Bone marrow (tissue), 2 donors: ENCODE measurements around the gene MARCHF7.
"Not testable (repeated sequence)": the region's sequence is repeated elsewhere in the genome, so short reads cannot be mapped to it uniquely, and the experiment has no call there.

Source experiments
- DNase-seq, 2 donors: peaks; one replicate each; lab custom pipeline; 2025; lab: John Stamatoyannopoulos, UW

Gene MARCHF7, protein sequence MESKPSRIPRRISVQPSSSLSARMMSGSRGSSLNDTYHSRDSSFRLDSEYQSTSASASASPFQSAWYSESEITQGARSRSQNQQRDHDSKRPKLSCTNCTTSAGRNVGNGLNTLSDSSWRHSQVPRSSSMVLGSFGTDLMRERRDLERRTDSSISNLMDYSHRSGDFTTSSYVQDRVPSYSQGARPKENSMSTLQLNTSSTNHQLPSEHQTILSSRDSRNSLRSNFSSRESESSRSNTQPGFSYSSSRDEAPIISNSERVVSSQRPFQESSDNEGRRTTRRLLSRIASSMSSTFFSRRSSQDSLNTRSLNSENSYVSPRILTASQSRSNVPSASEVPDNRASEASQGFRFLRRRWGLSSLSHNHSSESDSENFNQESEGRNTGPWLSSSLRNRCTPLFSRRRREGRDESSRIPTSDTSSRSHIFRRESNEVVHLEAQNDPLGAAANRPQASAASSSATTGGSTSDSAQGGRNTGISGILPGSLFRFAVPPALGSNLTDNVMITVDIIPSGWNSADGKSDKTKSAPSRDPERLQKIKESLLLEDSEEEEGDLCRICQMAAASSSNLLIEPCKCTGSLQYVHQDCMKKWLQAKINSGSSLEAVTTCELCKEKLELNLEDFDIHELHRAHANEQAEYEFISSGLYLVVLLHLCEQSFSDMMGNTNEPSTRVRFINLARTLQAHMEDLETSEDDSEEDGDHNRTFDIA

DNA sequence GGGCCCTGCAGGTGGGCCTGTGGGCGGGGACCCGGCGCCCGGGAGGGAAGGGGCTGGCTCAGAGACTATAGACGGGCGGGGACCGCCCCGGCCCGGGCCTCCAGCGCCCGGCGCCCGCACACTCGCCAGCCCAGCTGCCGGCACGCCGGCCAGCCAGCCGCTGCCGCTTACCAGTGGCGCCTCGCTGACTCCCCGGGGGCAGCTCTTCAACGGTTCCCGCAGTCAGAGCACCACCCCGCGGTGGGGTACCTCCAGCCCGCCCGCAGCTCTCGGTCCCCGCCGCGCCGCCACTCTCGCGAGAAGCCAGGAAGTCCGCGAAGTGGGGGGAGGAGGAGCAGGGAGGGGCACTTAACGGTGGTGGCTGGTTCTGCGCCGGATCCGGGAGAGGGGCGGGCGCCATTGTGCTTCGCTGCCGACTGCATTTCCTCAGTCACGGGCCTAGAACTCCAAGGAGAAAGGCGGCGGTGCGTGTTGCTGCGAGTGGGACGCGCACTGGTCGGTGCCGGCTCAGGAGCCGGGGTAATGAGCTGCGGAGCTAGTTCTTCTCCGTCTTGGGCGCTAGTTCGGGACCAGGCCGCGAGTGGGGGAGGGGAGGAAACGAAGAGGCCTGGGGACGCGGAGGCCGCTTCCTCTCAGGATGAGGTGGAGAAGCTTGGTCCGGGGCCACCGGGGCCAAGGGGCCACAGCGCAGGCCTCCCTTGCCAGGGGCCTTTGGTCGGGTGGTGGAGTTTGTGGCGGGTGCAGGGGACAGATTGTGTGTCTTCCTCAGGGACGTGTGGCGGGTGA lies at the start of gene MARCHF7:
MARCHF7 (plus strand) TSS at position 364 of the 786 bp plus-strand sequence. CDS start 16,517 bp downstream, outside the sequence.
- peak; percentile 90 to 98 for DNase-seq

GRCh38 chr2:159667423-159667822 lies 44.9 kb upstream of the MARCHF7 start:
- not testable (repeated sequence) for DNase-seq

DNA sequence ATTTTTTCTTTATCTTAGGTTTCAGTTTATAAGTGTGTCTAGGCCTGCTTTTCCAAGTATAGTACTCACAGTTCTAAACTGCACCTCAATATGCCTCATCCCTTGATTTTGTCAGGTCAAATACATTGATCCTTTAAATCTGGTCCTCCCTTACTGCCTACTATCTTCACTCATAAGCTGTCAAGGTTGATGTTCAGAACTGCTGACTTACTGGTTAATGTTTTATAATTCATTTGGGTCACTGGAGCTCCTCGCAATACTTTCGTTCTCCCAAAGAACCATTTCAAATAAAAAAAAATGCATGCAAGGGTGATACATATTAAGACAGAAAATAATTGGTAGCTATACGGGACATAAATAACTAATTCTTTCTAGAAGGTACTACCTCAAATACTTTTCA lies 41.3 kb upstream of the MARCHF7 start:
- no peak for DNase-seq

DNA sequence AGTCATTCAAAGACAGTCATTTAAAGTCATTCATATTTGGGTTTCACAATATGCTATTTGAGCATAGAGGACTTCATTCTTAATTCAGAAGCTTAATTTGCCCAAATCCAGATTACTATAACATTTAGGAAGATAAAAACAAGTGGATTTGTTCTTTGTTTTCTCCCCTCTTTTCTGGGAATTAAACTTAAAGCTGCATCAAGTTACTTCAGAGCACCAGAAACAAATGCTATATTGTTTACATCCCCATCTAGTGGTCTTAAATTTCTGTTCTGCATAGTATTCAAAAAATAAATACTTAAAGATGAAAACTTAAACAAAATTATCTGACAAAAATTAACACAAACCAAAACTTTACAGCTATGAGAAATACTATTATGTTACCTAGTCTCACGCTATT lies 34.7 kb upstream of the MARCHF7 start:
- peak in 1 of 2 donors; percentile 32 for DNase-seq

- DNase-seq: no peak
Observed at GRCh38 chr2:159680692-159681091, 31.6 kb upstream of the MARCHF7 start.

GRCh38 chr2:159683817-159684216 lies 28.5 kb upstream of the MARCHF7 start:
- DNase-seq: no peak

DNA sequence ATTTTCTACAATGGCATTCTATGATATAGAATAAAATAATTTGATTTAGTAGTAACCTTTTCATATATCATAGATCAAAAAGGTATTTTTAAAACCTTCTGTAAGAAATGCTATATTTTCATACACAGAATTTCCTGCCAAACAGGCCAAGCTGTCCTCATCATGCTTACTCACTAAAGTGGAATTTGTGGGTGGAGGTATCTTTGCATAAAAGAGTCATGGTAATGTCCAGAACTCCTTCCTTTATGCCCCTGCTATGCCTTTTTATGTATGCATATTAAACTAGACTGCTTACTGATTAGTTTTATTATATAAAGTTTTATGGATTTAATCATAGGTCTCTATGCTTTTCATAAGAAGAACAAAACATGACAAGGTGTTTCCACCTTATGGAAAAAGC lies 27.5 kb upstream of the MARCHF7 start:
- no peak for DNase-seq

- DNase-seq: no peak
Observed at GRCh38 chr2:159694500-159695040, 17.7 kb upstream of the MARCHF7 start.

GRCh38 chr2:159695795-159696448 lies 16.4 kb upstream of the MARCHF7 start:
- peak in 1 of 2 donors; percentile 59 for DNase-seq

- no peak for DNase-seq
Observed at GRCh38 chr2:159703491-159703890, 8.8 kb upstream of the MARCHF7 start.

GRCh38 chr2:159706385-159706980 lies 5.8 kb upstream of the MARCHF7 start:
- no peak for DNase-seq

DNA sequence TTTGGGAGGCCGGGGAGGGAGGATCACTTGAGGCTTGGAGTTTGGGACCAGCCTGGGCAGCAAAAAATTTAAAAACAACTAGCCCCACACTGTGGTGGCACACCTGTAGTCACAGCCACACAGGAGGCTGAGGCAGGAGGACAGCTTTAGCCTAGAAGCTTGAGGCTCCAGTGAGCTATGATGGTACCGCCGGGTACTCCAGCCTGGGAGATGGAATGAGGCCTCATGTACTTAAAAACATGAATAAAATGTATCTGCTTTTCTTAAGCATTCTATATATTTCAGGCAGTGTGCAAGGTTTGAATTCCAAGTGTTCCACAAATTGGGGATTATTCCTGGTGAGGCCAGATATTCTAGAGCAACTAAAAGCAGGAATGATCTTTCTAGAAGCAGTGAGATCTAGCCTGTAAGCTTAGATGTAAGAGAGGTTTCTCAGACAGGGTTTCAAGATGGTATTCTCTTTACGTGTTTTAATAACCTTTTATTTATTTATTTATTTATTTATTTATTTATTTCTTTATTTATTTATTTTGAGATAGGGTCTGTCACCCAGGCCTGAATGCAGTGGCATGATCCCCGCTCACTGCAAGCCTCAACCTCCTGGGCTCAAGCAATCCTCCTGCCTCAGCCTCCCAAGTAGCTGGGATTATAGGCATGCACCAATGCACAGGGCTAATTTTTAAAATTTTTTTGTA lies 4.1 kb upstream of the MARCHF7 start:
- DNase-seq: no peak

GRCh38 chr2:159710601-159711180 lies 1.6 kb upstream of the MARCHF7 start:
- DNase-seq: no peak

DNA sequence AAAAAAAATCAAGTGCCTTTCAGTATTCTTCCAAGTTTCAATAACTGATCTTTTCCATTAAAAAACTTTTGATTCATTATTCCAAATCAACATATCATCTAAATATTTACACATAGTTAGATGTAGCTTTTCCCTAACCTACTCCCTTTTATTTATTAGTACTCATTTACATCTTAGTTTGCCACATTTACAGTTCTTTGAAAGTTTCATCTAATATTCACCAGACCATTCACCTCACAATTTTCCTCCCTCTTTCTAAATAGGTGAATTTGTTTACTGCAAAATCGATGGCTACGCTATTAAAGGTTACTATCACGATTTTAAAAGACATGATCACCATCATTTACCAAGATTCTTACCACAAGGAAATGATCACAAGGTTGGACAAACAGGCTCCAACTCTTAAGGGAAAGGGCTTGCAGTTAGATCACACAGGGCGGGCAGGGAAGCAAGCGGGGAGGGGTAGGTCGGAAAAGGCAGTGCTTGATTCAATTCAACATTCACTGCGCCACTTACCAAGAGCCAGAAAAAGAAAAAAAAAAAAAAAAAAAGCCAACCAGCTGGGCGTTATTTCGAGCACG lies 654 bp upstream of the MARCHF7 start:
- DNase-seq: peak in 1 of 2 donors; percentile 85

GRCh38 chr2:159712929-159713420 lies 669 bp downstream of the MARCHF7 start:
- DNase-seq: no peak

DNA sequence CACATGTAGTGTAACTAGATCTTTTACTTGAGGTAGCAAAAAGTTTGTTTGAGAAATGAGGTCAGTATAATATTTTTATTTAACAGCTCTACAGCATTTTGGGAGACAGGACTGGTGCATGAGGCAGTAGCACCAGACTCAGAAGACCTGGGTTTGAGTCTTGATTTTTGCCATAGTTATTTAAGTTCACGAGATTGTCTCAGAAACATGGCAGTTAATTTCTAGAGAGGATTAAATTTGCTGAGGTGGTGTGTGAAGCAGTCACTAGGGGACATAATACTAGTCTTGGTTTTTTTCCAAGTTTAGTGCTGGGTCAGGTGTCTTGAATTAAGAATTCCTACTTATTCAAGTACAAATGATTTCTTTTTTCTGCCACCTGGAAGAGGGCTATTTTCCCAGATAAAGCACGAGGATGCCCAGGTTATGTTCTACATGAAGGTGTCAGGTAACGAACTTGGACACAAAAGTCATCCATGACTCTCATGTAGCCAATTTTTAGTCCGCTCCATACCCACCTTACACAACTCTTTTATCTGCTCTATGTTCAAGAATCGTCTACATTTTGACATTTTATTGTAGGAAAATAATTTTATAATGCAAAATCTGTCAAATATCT lies 1.4 kb downstream of the MARCHF7 start:
- no peak for DNase-seq

- no peak for DNase-seq
Observed at GRCh38 chr2:159714247-159714930, 2.1 kb downstream of the MARCHF7 start.

DNA sequence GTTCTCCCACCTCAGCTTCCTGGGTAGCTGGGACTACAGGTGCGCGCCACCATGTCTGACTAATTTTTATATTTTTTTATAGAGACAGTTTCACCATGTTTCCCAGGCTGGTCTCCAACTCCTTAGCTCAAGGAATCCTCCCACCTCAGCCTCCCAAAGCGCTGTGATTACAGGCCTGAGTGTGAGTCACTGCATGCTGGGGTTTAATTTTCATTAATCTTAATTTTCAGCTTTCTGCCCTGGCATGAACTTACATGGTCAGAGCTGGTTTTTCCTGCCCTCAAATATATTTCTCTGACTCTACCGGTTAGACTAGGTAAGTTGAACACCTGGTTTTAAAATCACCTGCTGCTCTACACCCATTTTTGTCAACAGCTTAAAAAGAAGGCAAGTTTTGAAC lies 3.1 kb downstream of the MARCHF7 start:
- DNase-seq: no peak

DNA sequence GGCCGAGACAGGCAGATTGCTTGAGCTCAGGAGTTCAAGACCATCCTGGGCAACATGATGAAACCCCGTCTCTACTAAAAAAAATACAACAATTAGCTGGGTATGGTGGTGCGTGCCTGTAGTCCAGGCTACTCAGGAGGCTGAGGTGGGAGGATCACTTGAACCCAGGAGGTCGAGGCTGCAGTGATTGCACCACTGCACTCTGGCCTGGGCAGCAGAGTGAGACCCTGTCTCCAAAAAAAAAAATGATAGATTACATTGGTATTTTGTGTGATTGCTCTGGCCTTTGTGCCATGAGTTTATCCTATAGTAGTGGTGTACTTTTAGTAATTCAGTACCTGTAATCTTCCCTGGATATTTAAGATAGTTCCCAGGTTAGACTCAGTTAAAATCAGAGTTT lies 4.1 kb downstream of the MARCHF7 start:
- DNase-seq: not testable (repeated sequence)
